HG03342 (cell line): ENCODE measurements around the gene PPP4R1.
"Not testable (repeated sequence)": the region's sequence is repeated elsewhere in the genome, so short reads cannot be mapped to it uniquely, and the experiment has no call there.

Source experiments
- ATAC-seq: cut with Tn5 transposase; IDR thresholded peaks from one replicate; pipeline ENCODE4 v1.9.1; 2021; ENCODE audit warnings: mild to moderate bottlenecking, moderate library complexity; ENCODE audit not compliant: unreplicated experiment

PPP4R1 gene

GRCh38 chr18:9614401-9615279, at the start of gene PPP4R1:
PPP4R1 (minus strand) TSS chr18:9614559; CDS start chr18:9614484, 75 bp downstream.
- peak; percentile 55 for ATAC-seq

- ATAC-seq: no peak
These were observed 49.0 kb upstream of the PPP4R1 start for GRCh38 chr18:9663377-9663776.

GRCh38 chr18:9661564-9661963, 47.2 kb upstream of the PPP4R1 start:
- ATAC-seq: no peak

GRCh38 chr18:9659499-9660375, 45.4 kb upstream of the PPP4R1 start:
- no peak for ATAC-seq

- ATAC-seq: no peak
These were observed 43.8 kb upstream of the PPP4R1 start for GRCh38 chr18:9658087-9658641.

GRCh38 chr18:9655232-9655767, 40.9 kb upstream of the PPP4R1 start:
- ATAC-seq: no peak

- ATAC-seq: no peak
These were observed 39.0 kb upstream of the PPP4R1 start for GRCh38 chr18:9653390-9653789.

GRCh38 chr18:9649164-9649540, 34.8 kb upstream of the PPP4R1 start:
- ATAC-seq: no peak

GRCh38 chr18:9648431-9649163, 34.2 kb upstream of the PPP4R1 start:
- ATAC-seq: no peak

GRCh38 chr18:9647496-9648323, 33.4 kb upstream of the PPP4R1 start:
- no peak for ATAC-seq

- no peak for ATAC-seq
These were observed 29.2 kb upstream of the PPP4R1 start for GRCh38 chr18:9643549-9643948.

- no peak for ATAC-seq
These were observed 28.6 kb upstream of the PPP4R1 start for GRCh38 chr18:9642799-9643462.

- not testable (repeated sequence) for ATAC-seq
These were observed 26.7 kb upstream of the PPP4R1 start for GRCh38 chr18:9641081-9641480.

GRCh38 chr18:9638886-9639285, 24.5 kb upstream of the PPP4R1 start:
- no peak for ATAC-seq

- no peak for ATAC-seq
These were observed 22.8 kb upstream of the PPP4R1 start for GRCh38 chr18:9637036-9637767.

- no peak for ATAC-seq
These were observed 20.5 kb upstream of the PPP4R1 start for GRCh38 chr18:9634856-9635255.

- ATAC-seq: no peak
These were observed 17.6 kb upstream of the PPP4R1 start for GRCh38 chr18:9631814-9632496.

GRCh38 chr18:9630444-9630843, 16.1 kb upstream of the PPP4R1 start:
- ATAC-seq: no peak
